ENCODE data around the gene ZKSCAN4.

GRCh38 chr6:28282926-28283325 is 30.9 kb upstream of the ZKSCAN4 start:
- no peak for TF ChIP-seq CTCF (IDR thresholded peaks at IDR 0.05)
- TF ChIP-seq POLR2A (IDR thresholded peaks at IDR 0.05): no peak
